Activated naive CD8-positive, alpha-beta T cell treated with anti-CD3 and anti-CD28 coated beads, Interleukin-2, amount 10 ng/mL, durations not matched to agents 7 days and 5 days (primary cell): ENCODE data around the gene NT5DC4. TPM values are rescaled to one million over a fixed set of nuclear protein-coding genes. Genes with fewer than 3 reads are reported as not detected.

Source experiments
- ATAC-seq: fragments of 150-1000 bp; cut with Tn5 transposase; one replicate; pipeline ENCODE4 v1.10.0; 2021; ENCODE audit warnings: low read depth, moderate library complexity
- POLR2A ChIA-PET: fragments of 350-600 bp; sonication (Branson Sonifier 250); formaldehyde crosslinking; loops from one replicate; lab custom pipeline; 2021; ENCODE audit warnings: antibody characterized with exemption; lab: Charles Lee
- DNase-seq: peaks from one replicate; pipeline ENCODE4 v3.0.0; 2021
- H3K27ac Mint-ChIP-seq: one replicate; pipeline ENCODE4 v1.8.0; 2022; ENCODE audit warnings: mild to moderate bottlenecking, mixed read lengths
- H3K27me3 Mint-ChIP-seq: one replicate; pipeline ENCODE4 v1.8.0; 2022; ENCODE audit warnings: mild to moderate bottlenecking, moderate library complexity, mixed read lengths
- H3K36me3 Mint-ChIP-seq: one replicate; pipeline ENCODE4 v1.8.0; 2021; ENCODE audit warnings: mild to moderate bottlenecking, mixed read lengths
- H3K4me1 Mint-ChIP-seq: one replicate; pipeline ENCODE4 v1.8.0; 2021; ENCODE audit warnings: mixed read lengths
- H3K4me3 Mint-ChIP-seq: one replicate; pipeline ENCODE4 v1.8.0; 2022; ENCODE audit warnings: mild to moderate bottlenecking, moderate library complexity, mixed read lengths
- H3K9me3 Mint-ChIP-seq: one replicate; pipeline ENCODE4 v1.8.0; 2021; ENCODE audit warnings: mixed read lengths
- total RNA-seq, 2 experiments: library from RNA; stranded (reverse); gene quantifications; one replicate each; pipeline ENCODE4 v1.2.3, GENCODE V29; 2021

NT5DC4 gene
- total RNA-seq, 2 experiments from 2014 or later: not detected

DNA sequence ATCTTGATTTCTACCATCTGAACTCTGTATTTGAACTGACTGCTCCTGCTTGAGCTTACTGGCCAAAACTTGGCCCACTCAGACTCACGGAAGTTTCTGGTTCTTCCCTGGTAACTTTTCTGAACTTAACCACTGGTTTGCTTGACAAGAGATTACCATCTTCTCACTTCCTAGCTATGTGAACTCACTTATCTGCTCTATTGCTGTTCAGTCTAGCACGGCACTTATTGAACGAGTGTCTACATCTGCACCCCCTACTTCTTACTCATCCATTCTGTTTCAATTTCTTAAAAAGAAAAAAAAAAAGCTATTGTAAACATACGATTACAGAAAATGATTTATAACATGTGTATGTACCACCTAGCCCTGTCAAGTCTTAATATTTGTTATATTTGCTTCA, 34.6 kb downstream of the NT5DC4 start:
- POLR2A ChIA-PET: interaction anchor here (0.6 to 1.1 kb wide), 3 partner anchors 8 to 199 kb away, joined by 3 read pairs; no protein-coding TSS in a partner anchor
- Mint-ChIP-seq H3K9me3 (peaks cover 3% of the 10 kb centered on the region), H3K27me3 (no peaks in the 10 kb centered on the region), H3K36me3 (peaks cover 66% of the 10 kb centered on the region), H3K4me3 (no peak overlapping the region), H3K4me1 (peaks cover 30% of the 10 kb centered on the region), H3K27ac (no peak overlapping the region)
- no peak for ATAC-seq
- DNase-seq: no peak

GRCh38 chr2:112756207-112756606, 35.4 kb downstream of the NT5DC4 start:
- DNase-seq (no peak), ATAC-seq (no peak)
- peaks cover 3% of the 10 kb centered on the region for H3K9me3 Mint-ChIP-seq
- H3K36me3 Mint-ChIP-seq: peaks cover 68% of the 10 kb centered on the region
- H3K4me1 Mint-ChIP-seq: peaks cover 30% of the 10 kb centered on the region
- H3K4me3 Mint-ChIP-seq: no peak overlapping the region
- H3K27ac Mint-ChIP-seq: no peak overlapping the region
- H3K27me3 Mint-ChIP-seq: no peaks in the 10 kb centered on the region
- POLR2A ChIA-PET: interaction anchor here (0.6 kb wide), 1 partner anchor 198 kb away, joined by 3 read pairs; no protein-coding TSS in a partner anchor

DNA sequence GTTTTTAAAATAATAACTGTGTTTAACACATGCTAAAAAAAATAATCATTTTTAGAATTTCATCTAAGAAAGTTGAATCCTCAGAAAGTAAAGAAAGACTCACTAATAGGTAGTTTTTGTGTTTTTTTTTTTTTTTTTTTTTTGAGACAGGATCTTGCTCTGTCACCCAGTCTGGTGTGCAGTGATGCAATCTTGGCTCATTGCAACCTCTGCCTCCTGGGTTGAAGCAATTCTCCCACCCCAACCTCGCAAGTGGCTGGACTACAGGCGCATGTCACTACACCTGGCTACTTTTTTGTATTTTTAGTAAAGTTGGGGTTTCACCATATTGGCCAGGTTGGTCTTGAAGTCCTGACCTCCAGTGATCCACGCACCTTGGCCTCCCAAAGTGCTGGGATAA, 36.4 kb downstream of the NT5DC4 start:
- POLR2A ChIA-PET: no interaction called here
- Mint-ChIP-seq H3K27ac (no peak overlapping the region), H3K27me3 (no peaks in the 10 kb centered on the region), H3K9me3 (peaks cover 3% of the 10 kb centered on the region), H3K36me3 (peaks cover 72% of the 10 kb centered on the region), H3K4me1 (peaks cover 34% of the 10 kb centered on the region), H3K4me3 (no peak overlapping the region)
- DNase-seq: no peak
- no peak for ATAC-seq

DNA sequence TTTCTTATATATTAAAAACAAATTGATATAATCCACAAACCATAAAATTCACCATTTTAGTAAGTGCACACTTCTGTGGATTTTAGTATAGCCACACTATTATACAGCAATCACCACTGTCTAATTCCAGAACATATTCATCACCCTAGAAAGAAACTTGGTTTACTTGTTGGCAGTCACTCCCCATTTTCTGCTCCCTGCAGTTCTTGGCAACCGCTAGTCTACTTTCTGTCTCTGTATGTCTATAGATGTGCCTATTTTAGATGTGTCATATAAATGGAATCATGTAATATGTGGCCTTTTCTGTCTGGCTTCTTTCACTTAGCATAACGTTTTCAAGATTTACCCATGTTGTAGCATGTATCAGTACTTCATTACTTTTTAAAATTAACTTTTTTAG, 37.9 kb downstream of the NT5DC4 start:
- peaks cover 73% of the 10 kb centered on the region for H3K36me3 Mint-ChIP-seq

GRCh38 chr2:112760149-112760548, 39.3 kb downstream of the NT5DC4 start:
- Mint-ChIP-seq H3K27ac (no peak overlapping the region), H3K4me3 (no peak overlapping the region), H3K9me3 (no peaks in the 10 kb centered on the region), H3K36me3 (peaks cover 61% of the 10 kb centered on the region), H3K4me1 (peaks cover 34% of the 10 kb centered on the region), H3K27me3 (no peaks in the 10 kb centered on the region)
- POLR2A ChIA-PET: no interaction called here
- no peak for ATAC-seq
- no peak for DNase-seq

More for the DNA sequence above, 37.9 kb downstream of the NT5DC4 start:
- Mint-ChIP-seq H3K4me3 (no peak overlapping the region), H3K27me3 (no peaks in the 10 kb centered on the region), H3K4me1 (peaks cover 42% of the 10 kb centered on the region), H3K9me3 (peaks cover 3% of the 10 kb centered on the region), H3K27ac (no peak overlapping the region)
- ATAC-seq: no peak
- POLR2A ChIA-PET: no interaction called here
- DNase-seq: no peak

- Mint-ChIP-seq H3K4me3 (peak overlapping the region; percentile 87), H3K27ac (peak overlapping the region; percentile 32)
- no peak for DNase-seq
Measured at GRCh38 chr2:112762276-112762675, 41.5 kb downstream of the NT5DC4 start.

GRCh38 chr2:112764071-112765044, 43.5 kb downstream of the NT5DC4 start, which contains the start of gene CKAP2L:
Gene CKAP2L, minus strand, starts transcription at chr2:112764609. Its CDS starts 11 bp downstream, at chr2:112764598.
- peak; percentile 92 for DNase-seq
- H3K27ac Mint-ChIP-seq: peak within 1 kb of the TSS; percentile 95
- H3K36me3 Mint-ChIP-seq: peaks cover 41% of the 10 kb centered on the region
- H3K9me3 Mint-ChIP-seq: peaks cover 9% of the 10 kb centered on the region
- H3K4me3 Mint-ChIP-seq: peak within 1 kb of the TSS; percentile 87
- POLR2A ChIA-PET: interaction anchor here (0.6 to 1.1 kb wide), 10 partner anchors 9 to 221 kb away, joined by 3 to 6 read pairs (median 3); partner anchors contain the start of gene CHCHD5
- ATAC-seq: peak; percentile 97
- H3K27me3 Mint-ChIP-seq: no peaks in the 10 kb centered on the region
- H3K4me1 Mint-ChIP-seq: peaks cover 39% of the 10 kb centered on the region

More at GRCh38 chr2:112762276-112762675, 41.5 kb downstream of the NT5DC4 start:
- Mint-ChIP-seq H3K27me3 (no peaks in the 10 kb centered on the region), H3K9me3 (peaks cover under 1% of the 10 kb centered on the region), H3K4me1 (peaks cover 37% of the 10 kb centered on the region), H3K36me3 (peaks cover 47% of the 10 kb centered on the region)
- POLR2A ChIA-PET: no interaction called here
- no peak for ATAC-seq

DNA sequence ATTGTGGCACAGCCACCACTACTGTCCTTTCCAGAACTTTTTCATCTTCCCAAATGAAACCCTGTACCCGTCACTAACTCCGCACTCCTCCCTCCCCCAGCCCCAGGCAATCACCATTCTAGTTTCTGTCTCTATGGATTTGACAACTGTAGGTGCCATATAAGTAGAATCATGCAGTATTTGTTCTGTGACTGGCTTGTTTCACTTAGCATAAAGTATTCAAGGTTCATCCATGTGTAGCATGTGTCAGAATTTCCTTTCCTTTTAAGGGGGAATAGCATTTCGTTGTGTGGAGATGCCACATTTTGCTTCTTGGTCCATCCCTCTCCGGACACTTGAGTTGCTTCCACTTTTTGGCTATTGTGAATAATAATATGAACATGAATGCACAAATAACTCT, 44.4 kb downstream of the NT5DC4 start:
- peaks cover 9% of the 10 kb centered on the region for H3K9me3 Mint-ChIP-seq
- peak overlapping the region; percentile 95 for H3K27ac Mint-ChIP-seq
- H3K4me3 Mint-ChIP-seq: peak overlapping the region; percentile 87
- DNase-seq: no peak
- POLR2A ChIA-PET: interaction anchor here (0.6 to 1.0 kb wide), 5 partner anchors 13 to 181 kb away, joined by 3 to 4 read pairs (median 3); partner anchors contain the start of gene CHCHD5
- H3K27me3 Mint-ChIP-seq: no peaks in the 10 kb centered on the region
- H3K36me3 Mint-ChIP-seq: peaks cover 39% of the 10 kb centered on the region
- no peak for ATAC-seq
- peaks cover 39% of the 10 kb centered on the region for H3K4me1 Mint-ChIP-seq

- H3K27me3 Mint-ChIP-seq: peaks cover 2% of the 10 kb centered on the region
- H3K4me1 Mint-ChIP-seq: peaks cover 25% of the 10 kb centered on the region
- peak overlapping the region; percentile 37 for H3K4me3 Mint-ChIP-seq
- peaks cover 22% of the 10 kb centered on the region for H3K36me3 Mint-ChIP-seq
- H3K27ac Mint-ChIP-seq: peak overlapping the region; percentile 52
- DNase-seq (no peak), ATAC-seq (no peak)
- peaks cover 9% of the 10 kb centered on the region for H3K9me3 Mint-ChIP-seq
- POLR2A ChIA-PET: no interaction called here
Measured at GRCh38 chr2:112767693-112768330, 47.0 kb downstream of the NT5DC4 start.

GRCh38 chr2:112768432-112768831, 47.6 kb downstream of the NT5DC4 start:
- Mint-ChIP-seq H3K4me1 (peaks cover 23% of the 10 kb centered on the region), H3K36me3 (peaks cover 21% of the 10 kb centered on the region), H3K27me3 (peaks cover 3% of the 10 kb centered on the region), H3K4me3 (no peak overlapping the region), H3K9me3 (peaks cover 9% of the 10 kb centered on the region), H3K27ac (no peak overlapping the region)
- DNase-seq: no peak
- ATAC-seq: no peak
- POLR2A ChIA-PET: interaction anchor here (0.6 kb wide), 1 partner anchor 34 kb away, joined by 3 read pairs; no protein-coding TSS in a partner anchor

DNA sequence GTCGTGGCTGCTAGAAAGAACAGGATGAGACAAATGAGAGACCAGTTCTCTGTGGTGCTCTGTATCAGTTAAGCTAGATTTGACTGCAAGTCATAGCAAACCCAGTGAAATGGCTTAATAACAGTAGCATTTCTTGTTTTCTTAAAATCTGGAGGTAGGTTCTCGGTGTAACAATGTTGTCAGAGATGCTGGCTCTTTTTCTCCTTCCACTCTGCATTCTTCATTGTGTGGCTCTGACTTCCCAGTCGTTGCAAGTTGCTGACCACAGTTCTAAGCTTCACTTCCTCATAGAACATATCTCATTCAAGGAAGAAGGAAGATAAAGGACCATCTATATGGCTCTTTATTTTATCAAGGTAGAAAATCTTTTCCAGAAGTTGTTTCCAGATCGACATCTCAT, 51.5 kb downstream of the NT5DC4 start:
- Mint-ChIP-seq H3K27ac (no peak overlapping the region), H3K9me3 (peaks cover 12% of the 10 kb centered on the region), H3K4me3 (no peak overlapping the region)

DNA sequence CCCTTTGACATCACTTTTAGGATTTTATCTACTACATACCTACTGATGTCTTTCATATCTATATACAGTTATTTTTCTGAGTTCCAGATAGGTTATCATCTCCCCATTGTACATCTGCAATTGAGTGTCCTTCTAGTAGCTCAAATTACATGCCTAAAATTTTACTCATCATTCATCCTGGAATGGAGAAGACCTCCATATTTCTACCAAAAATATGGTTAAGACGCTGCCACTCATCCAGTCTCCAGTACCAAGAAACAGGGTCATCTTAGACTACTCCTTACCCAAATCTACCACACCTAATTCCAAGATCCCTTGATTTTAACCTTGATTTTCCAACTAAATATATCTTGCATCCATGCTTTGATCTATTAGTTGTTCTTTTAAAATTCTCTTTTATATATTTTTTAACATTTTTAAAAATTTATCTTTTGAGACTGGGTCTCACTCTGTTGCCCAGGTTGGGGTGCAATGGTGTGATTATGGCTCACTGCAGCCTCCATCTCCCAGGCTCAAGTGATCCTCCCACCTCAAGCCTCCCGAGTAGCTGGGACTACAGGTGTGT, 52.2 kb downstream of the NT5DC4 start:
- no peak overlapping the region for H3K4me3 Mint-ChIP-seq
- ATAC-seq (no peak), DNase-seq (no peak)
- peaks cover 16% of the 10 kb centered on the region for H3K36me3 Mint-ChIP-seq
- H3K9me3 Mint-ChIP-seq: peaks cover 6% of the 10 kb centered on the region
- H3K4me1 Mint-ChIP-seq: peaks cover 23% of the 10 kb centered on the region
- peaks cover 11% of the 10 kb centered on the region for H3K27me3 Mint-ChIP-seq
- POLR2A ChIA-PET: no interaction called here
- H3K27ac Mint-ChIP-seq: no peak overlapping the region

More for the DNA sequence above, 51.5 kb downstream of the NT5DC4 start:
- peaks cover 24% of the 10 kb centered on the region for H3K4me1 Mint-ChIP-seq
- peaks cover 11% of the 10 kb centered on the region for H3K27me3 Mint-ChIP-seq
- POLR2A ChIA-PET: no interaction called here
- no peak for ATAC-seq
- DNase-seq: no peak
- peaks cover 17% of the 10 kb centered on the region for H3K36me3 Mint-ChIP-seq

- ATAC-seq (no peak), DNase-seq (no peak)
- H3K4me3 Mint-ChIP-seq: no peak overlapping the region
- POLR2A ChIA-PET: interaction anchor here (0.6 kb wide), 1 partner anchor 257 kb away, joined by 3 read pairs; no protein-coding TSS in a partner anchor
- H3K36me3 Mint-ChIP-seq: peaks cover 13% of the 10 kb centered on the region
- peaks cover 5% of the 10 kb centered on the region for H3K9me3 Mint-ChIP-seq
- no peak overlapping the region for H3K27ac Mint-ChIP-seq
- H3K4me1 Mint-ChIP-seq: peaks cover 19% of the 10 kb centered on the region
- H3K27me3 Mint-ChIP-seq: peaks cover 11% of the 10 kb centered on the region
Measured at GRCh38 chr2:112773556-112773955, 52.7 kb downstream of the NT5DC4 start.
